ENCODE data around the gene A2ML1.
"Not testable (repeated sequence)": the region's sequence is repeated elsewhere in the genome, so short reads cannot be mapped to it uniquely, and the experiment has no call there.

- TF ChIP-seq CTCF (IDR thresholded peaks at IDR 0.05); ZFX (IDR thresholded peaks at IDR 0.05; ENCODE audit: borderline replicate concordance): not testable (repeated sequence)
These were observed 16.9 kb upstream of the A2ML1 start for GRCh38 chr12:8805487-8805886.
